ENCODE measurements around the gene JCAD. TPM values are rescaled to one million over a fixed set of nuclear protein-coding genes. Genes with fewer than 3 reads are reported as not detected.

The JCAD gene
- polyA plus RNA-seq, 1 of the 3 experiments (the other 2 are of a cell fraction) = 19.0 TPM

GRCh38 chr10:29981510-29981909 lies 77.9 kb downstream of the JCAD start:
- CTCF ChIA-PET = interaction anchor here (1.6 kb wide), 1 partner anchor 17 kb away, joined by 3 read pairs; no protein-coding TSS in a partner anchor
- POLR2A ChIA-PET = no interaction called here
- 84% methylated on average over 3 of the region's 3 CpGs for WGBS (ENCODE audit: low lambda C conversion rate)
- no peak overlapping the region for H3K9ac ChIP-seq
- no peaks in the 10 kb centered on the region for H3K79me2 ChIP-seq (ENCODE audit: insufficient read depth)
- DNase-seq = no peak
- no peak overlapping the region for H3K27ac ChIP-seq (ENCODE audit: low read depth in 2 of 2, low read length in 1 of 2)
- no peaks in the 10 kb centered on the region for H3K27me3 ChIP-seq (ENCODE audit: insufficient read depth)
- no peak for TF ChIP-seq RCOR1 (IDR thresholded peaks at IDR 0.05; ENCODE audit: low read length)
- no peak for TF ChIP-seq SMC3 (IDR thresholded peaks at IDR 0.05; ENCODE audit: low read depth, low read length)
- no peak for TF ChIP-seq GABPA (IDR thresholded peaks at IDR 0.05; ENCODE audit: low read depth)
- TF ChIP-seq, protein P1, sequence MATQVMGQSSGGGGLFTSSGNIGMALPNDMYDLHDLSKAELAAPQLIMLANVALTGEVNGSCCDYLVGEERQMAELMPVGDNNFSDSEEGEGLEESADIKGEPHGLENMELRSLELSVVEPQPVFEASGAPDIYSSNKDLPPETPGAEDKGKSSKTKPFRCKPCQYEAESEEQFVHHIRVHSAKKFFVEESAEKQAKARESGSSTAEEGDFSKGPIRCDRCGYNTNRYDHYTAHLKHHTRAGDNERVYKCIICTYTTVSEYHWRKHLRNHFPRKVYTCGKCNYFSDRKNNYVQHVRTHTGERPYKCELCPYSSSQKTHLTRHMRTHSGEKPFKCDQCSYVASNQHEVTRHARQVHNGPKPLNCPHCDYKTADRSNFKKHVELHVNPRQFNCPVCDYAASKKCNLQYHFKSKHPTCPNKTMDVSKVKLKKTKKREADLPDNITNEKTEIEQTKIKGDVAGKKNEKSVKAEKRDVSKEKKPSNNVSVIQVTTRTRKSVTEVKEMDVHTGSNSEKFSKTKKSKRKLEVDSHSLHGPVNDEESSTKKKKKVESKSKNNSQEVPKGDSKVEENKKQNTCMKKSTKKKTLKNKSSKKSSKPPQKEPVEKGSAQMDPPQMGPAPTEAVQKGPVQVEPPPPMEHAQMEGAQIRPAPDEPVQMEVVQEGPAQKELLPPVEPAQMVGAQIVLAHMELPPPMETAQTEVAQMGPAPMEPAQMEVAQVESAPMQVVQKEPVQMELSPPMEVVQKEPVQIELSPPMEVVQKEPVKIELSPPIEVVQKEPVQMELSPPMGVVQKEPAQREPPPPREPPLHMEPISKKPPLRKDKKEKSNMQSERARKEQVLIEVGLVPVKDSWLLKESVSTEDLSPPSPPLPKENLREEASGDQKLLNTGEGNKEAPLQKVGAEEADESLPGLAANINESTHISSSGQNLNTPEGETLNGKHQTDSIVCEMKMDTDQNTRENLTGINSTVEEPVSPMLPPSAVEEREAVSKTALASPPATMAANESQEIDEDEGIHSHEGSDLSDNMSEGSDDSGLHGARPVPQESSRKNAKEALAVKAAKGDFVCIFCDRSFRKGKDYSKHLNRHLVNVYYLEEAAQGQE (IDR thresholded peaks at IDR 0.05; ENCODE audit: low read depth, low read length) = no peak
- TF ChIP-seq MEF2A (IDR thresholded peaks at IDR 0.05; ENCODE audit: borderline replicate concordance, low read depth) = no peak
- TF ChIP-seq, protein P2, sequence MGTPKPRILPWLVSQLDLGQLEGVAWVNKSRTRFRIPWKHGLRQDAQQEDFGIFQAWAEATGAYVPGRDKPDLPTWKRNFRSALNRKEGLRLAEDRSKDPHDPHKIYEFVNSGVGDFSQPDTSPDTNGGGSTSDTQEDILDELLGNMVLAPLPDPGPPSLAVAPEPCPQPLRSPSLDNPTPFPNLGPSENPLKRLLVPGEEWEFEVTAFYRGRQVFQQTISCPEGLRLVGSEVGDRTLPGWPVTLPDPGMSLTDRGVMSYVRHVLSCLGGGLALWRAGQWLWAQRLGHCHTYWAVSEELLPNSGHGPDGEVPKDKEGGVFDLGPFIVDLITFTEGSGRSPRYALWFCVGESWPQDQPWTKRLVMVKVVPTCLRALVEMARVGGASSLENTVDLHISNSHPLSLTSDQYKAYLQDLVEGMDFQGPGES (IDR thresholded peaks at IDR 0.05; ENCODE audit: low read depth, low read length) = no peak
- TF ChIP-seq TEAD4 (IDR thresholded peaks at IDR 0.05; ENCODE audit: borderline replicate concordance, insufficient read depth) = no peak
- no peak for TF ChIP-seq EZH2phosphoT487 (IDR thresholded peaks at IDR 0.05; ENCODE audit: borderline replicate concordance, low read depth)
- no peak for TF ChIP-seq FOSL2 (IDR thresholded peaks at IDR 0.05; ENCODE audit: borderline replicate concordance, low read depth)
- no peak for TF ChIP-seq JUND (IDR thresholded peaks at IDR 0.05)
- TF ChIP-seq TAF1 (IDR thresholded peaks at IDR 0.05; ENCODE audit: borderline replicate concordance, low read depth, low read length) = no peak
- H3K4me2 ChIP-seq = no peak overlapping the region
- H4K20me1 ChIP-seq (ENCODE audit: insufficient read depth) = no peaks in the 10 kb centered on the region
- no peaks in the 10 kb centered on the region for H3K36me3 ChIP-seq (replicated peaks in 1 of 2; ENCODE audit: control insufficient read depth in 1 of 2, insufficient read depth in 2 of 2, low read length in 1 of 2)
- no peaks in the 10 kb centered on the region for H3F3A ChIP-seq (replicated peaks; ENCODE audit: insufficient read depth)
- H2AFZ ChIP-seq (ENCODE audit: low read depth) = no peak overlapping the region
- no peaks in the 10 kb centered on the region for H3K9me2 ChIP-seq
- no peaks in the 10 kb centered on the region for H3K9me3 ChIP-seq
- H3K4me1 ChIP-seq (ENCODE audit: control insufficient read depth in 1 of 2, insufficient read depth in 2 of 2, low read depth in 1 of 2, low read length in 1 of 2) = peaks cover 0 to 4% of the 10 kb centered on the region in 2 experiments; a peak in 1 of 4 replicates
- H3K4me3 ChIP-seq (ENCODE audit: low read depth in 2 of 2, low read length in 1 of 2) = no peak overlapping the region

DNA sequence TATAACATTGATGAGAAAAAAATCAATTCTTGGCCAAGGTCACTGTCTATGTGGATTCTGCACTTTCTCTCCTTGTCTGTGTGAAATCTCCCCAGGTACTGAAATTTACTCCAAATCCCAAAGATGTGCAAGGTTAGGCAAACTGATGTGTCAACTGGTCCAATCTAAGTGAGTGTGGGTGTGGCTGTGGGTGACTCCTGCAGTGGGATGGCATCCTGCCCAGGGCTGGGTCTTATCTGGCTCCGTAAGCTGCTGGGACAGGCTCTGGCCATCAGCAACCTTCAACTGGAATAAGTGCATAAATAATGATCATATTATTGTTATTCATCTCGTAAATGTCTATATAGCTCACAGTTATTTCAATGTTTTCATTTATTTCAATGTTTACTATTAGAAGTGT lies 79.3 kb downstream of the JCAD start:
- Histone ChIP-seq H3K79me2 (ENCODE audit: insufficient read depth) (no peaks in the 10 kb centered on the region), H3K4me3 (ENCODE audit: low read depth in 2 of 2, low read length in 1 of 2) (no peak overlapping the region), H2AFZ (ENCODE audit: low read depth) (no peak overlapping the region), H3K9ac (no peak overlapping the region), H3F3A (replicated peaks; ENCODE audit: insufficient read depth) (no peaks in the 10 kb centered on the region), H3K36me3 (replicated peaks in 1 of 2; ENCODE audit: control insufficient read depth in 1 of 2, insufficient read depth in 2 of 2, low read length in 1 of 2) (no peaks in the 10 kb centered on the region), H3K4me1 (ENCODE audit: control insufficient read depth in 1 of 2, insufficient read depth in 2 of 2, low read depth in 1 of 2, low read length in 1 of 2) (peaks cover 0 to 4% of the 10 kb centered on the region in 2 experiments; a peak in 1 of 4 replicates), H3K27ac (ENCODE audit: low read depth in 2 of 2, low read length in 1 of 2) (no peak overlapping the region), H3K9me2 (no peaks in the 10 kb centered on the region), H3K27me3 (ENCODE audit: insufficient read depth) (no peaks in the 10 kb centered on the region), H4K20me1 (ENCODE audit: insufficient read depth) (no peaks in the 10 kb centered on the region), H3K4me2 (no peak overlapping the region), H3K9me3 (no peaks in the 10 kb centered on the region)
- TF ChIP-seq FOSL2 (IDR thresholded peaks at IDR 0.05; ENCODE audit: borderline replicate concordance, low read depth) (no peak), NRF1 (IDR thresholded peaks at IDR 0.05; ENCODE audit: low read depth, low read length) (no peak), FOXJ3 (CRISPR knock-in tag; IDR thresholded peaks at IDR 0.05) (no peak), RXRA (IDR thresholded peaks at IDR 0.05; ENCODE audit: borderline replicate concordance, low read depth) (no peak), YY1 (IDR thresholded peaks at IDR 0.05; ENCODE audit: low read depth) (no peak), POLR2AphosphoS5 (IDR thresholded peaks at IDR 0.05; ENCODE audit: low read depth, low read length) (no peak), RAD21 (IDR thresholded peaks at IDR 0.05; ENCODE audit: low read length) (no peak)
- TF ChIP-seq, protein P3, sequence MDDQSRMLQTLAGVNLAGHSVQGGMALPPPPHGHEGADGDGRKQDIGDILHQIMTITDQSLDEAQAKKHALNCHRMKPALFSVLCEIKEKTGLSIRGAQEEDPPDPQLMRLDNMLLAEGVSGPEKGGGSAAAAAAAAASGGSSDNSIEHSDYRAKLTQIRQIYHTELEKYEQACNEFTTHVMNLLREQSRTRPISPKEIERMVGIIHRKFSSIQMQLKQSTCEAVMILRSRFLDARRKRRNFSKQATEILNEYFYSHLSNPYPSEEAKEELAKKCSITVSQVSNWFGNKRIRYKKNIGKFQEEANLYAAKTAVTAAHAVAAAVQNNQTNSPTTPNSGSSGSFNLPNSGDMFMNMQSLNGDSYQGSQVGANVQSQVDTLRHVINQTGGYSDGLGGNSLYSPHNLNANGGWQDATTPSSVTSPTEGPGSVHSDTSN (IDR thresholded peaks at IDR 0.05) = no peak
- TF ChIP-seq, protein P4, sequence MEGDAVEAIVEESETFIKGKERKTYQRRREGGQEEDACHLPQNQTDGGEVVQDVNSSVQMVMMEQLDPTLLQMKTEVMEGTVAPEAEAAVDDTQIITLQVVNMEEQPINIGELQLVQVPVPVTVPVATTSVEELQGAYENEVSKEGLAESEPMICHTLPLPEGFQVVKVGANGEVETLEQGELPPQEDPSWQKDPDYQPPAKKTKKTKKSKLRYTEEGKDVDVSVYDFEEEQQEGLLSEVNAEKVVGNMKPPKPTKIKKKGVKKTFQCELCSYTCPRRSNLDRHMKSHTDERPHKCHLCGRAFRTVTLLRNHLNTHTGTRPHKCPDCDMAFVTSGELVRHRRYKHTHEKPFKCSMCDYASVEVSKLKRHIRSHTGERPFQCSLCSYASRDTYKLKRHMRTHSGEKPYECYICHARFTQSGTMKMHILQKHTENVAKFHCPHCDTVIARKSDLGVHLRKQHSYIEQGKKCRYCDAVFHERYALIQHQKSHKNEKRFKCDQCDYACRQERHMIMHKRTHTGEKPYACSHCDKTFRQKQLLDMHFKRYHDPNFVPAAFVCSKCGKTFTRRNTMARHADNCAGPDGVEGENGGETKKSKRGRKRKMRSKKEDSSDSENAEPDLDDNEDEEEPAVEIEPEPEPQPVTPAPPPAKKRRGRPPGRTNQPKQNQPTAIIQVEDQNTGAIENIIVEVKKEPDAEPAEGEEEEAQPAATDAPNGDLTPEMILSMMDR (IDR thresholded peaks at IDR 0.05) = no peak
- ChIA-PET POLR2A (no interaction called here), CTCF (interaction anchor here (1.0 kb wide), 1 partner anchor 18 kb away, joined by 4 read pairs; no protein-coding TSS in a partner anchor)
- WGBS (ENCODE audit: low lambda C conversion rate) = 93% methylated on average over 2 of the region's 2 CpGs
- DNase-seq = no peak
